Common myeloid progenitor, CD34-positive (primary cell): ENCODE measurements around the gene ITGB5. TPM values are rescaled to one million over a fixed set of nuclear protein-coding genes. Genes with fewer than 3 reads are reported as not detected.

Source experiments
- CTCF ChIA-PET: fragments of 350-600 bp; sonication (Branson Sonifier 250); formaldehyde crosslinking; loops from one replicate; lab custom pipeline; 2021; ENCODE audit warnings: antibody characterized with exemption; lab: Charles Lee
- POLR2A ChIA-PET: fragments of 350-600 bp; sonication (Branson Sonifier 250); formaldehyde crosslinking; loops from one replicate; lab custom pipeline; 2021; ENCODE audit warnings: antibody characterized with exemption; lab: Charles Lee
- DNase-seq, 3 donors: peaks; one replicate each; pipeline versions ENCODE4 v3.0.0 to v3.0.0-alpha.2; 2013
- H3K27ac ChIP-seq, 2 experiments: 1 replicate in 1 of 2; 2 replicates in 1 of 2; pipeline ENCODE4 v1.7.0; 2013; ENCODE audit warnings: inconsistent platforms in 2 of 2, low read length in 2 of 2, mild to moderate bottlenecking in 2 of 2, low read depth in 1 of 2, moderate library complexity in 1 of 2; ENCODE audit not compliant: severe bottlenecking in 2 of 2, insufficient read depth in 1 of 2, poor library complexity in 1 of 2
- H3K27me3 ChIP-seq, 5 experiments: replicated peaks in 2 of 5; 1 replicate in 3 of 5; 2 replicates in 2 of 5; pipeline versions ENCODE4 v1.6.1 to v1.7.0; 2013; ENCODE audit warnings: low read length in 4 of 5, mild to moderate bottlenecking in 2 of 5, moderate library complexity in 2 of 5, inconsistent platforms in 1 of 5; ENCODE audit not compliant: insufficient read depth in 5 of 5, control insufficient read depth in 4 of 5
- H3K36me3 ChIP-seq, 4 experiments: 1 replicate in 2 of 4; 2 replicates in 2 of 4; pipeline versions ENCODE4 v1.6.1 to v1.7.0; 2013; ENCODE audit warnings: low read length in 3 of 4, control low read depth in 1 of 4, mild to moderate bottlenecking in 1 of 4; ENCODE audit not compliant: control insufficient read depth in 4 of 4, insufficient read depth in 4 of 4
- H3K4me1 ChIP-seq, 4 experiments: 1 replicate in 3 of 4; 2 replicates in 1 of 4; pipeline versions ENCODE4 v1.6.1 to v1.7.1; 2013; ENCODE audit warnings: low read length in 3 of 4, mild to moderate bottlenecking in 3 of 4, control low read depth in 1 of 4, inconsistent platforms in 1 of 4, moderate library complexity in 1 of 4; ENCODE audit not compliant: control insufficient read depth in 4 of 4, insufficient read depth in 4 of 4; ENCODE audit errors: control extremely low read depth in 1 of 4
- H3K4me3 ChIP-seq, 7 experiments: 1 replicate in 4 of 7; 2 replicates in 3 of 7; pipeline versions ENCODE4 v1.5.1 to v1.7.0; 2013; ENCODE audit warnings: mild to moderate bottlenecking in 7 of 7, low read length in 6 of 7, moderate library complexity in 6 of 7, inconsistent platforms in 2 of 7, low read depth in 2 of 7, control low read depth in 1 of 7; ENCODE audit not compliant: insufficient read depth in 4 of 7, control insufficient read depth in 1 of 7; ENCODE audit errors: extremely low read depth in 1 of 7
- H3K9me3 ChIP-seq, 5 experiments: 1 replicate in 4 of 5; 2 replicates in 1 of 5; pipeline versions ENCODE4 v1.6.1 to v1.7.1; 2013; ENCODE audit warnings: low read length in 4 of 5, mild to moderate bottlenecking in 2 of 5, inconsistent platforms in 1 of 5, low read depth in 1 of 5, moderate library complexity in 1 of 5; ENCODE audit not compliant: control insufficient read depth in 4 of 5, insufficient read depth in 2 of 5; ENCODE audit errors: control extremely low read depth in 1 of 5
- WGBS: methylation state at CpG from one replicate; pipeline ENCODE4 v1.1.5; 2013; ENCODE audit not compliant: insufficient coverage; 5-methylcytosine and 5-hydroxymethylcytosine counted together
- polyA plus RNA-seq: library from polyadenylated mRNA; unstranded; fragments of 120-200 nt; gene quantifications from one replicate; pipeline ENCODE4 v1.2.1, GENCODE V29; 2013

ITGB5 gene
- 0.75 TPM for polyA plus RNA-seq

GRCh38 chr3:124887177-124887931, at the start of gene ITGB5:
Gene ITGB5 (minus strand): TSS chr3:124887365. CDS start chr3:124887000, 365 bp downstream.
- peak within 1 kb of the TSS; percentile 10 to 78 (median 70) for H3K4me3 ChIP-seq
- H3K36me3 ChIP-seq: no peaks in the 10 kb centered on the region
- peaks cover 12 to 55% (median 16%) of the 10 kb centered on the region in 5 experiments for H3K27me3 ChIP-seq
- H3K27ac ChIP-seq: no peak within 1 kb of the TSS
- H3K4me1 ChIP-seq: peaks cover 0 to 20% (median 18%) of the 10 kb centered on the region in 4 experiments
- POLR2A ChIA-PET: interaction anchor here (0.6 kb wide), 1 partner anchor 96 kb away, joined by 3 read pairs; no protein-coding TSS in a partner anchor
- WGBS: under 1% methylated on average over 56 of the region's 78 CpGs
- CTCF ChIA-PET: interaction anchor here (1.4 kb wide), 1 partner anchor 126 kb away, joined by 4 read pairs; no protein-coding TSS in a partner anchor
- H3K9me3 ChIP-seq: no peaks in the 10 kb centered on the region
- peak in 2 of 3 donors; percentile 45 to 59 for DNase-seq

- no peaks in the 10 kb centered on the region for H3K27me3 ChIP-seq
- H3K9me3 ChIP-seq: no peaks in the 10 kb centered on the region
- 100% methylated on average over 2 of the region's 5 CpGs for WGBS
- H3K36me3 ChIP-seq: no peaks in the 10 kb centered on the region
- ChIA-PET POLR2A (no interaction called here), CTCF (interaction anchor here (0.8 to 2.5 kb wide), 4 partner anchors 9 to 175 kb away, joined by 3 to 12 read pairs (median 4); no protein-coding TSS in a partner anchor)
- no peak for DNase-seq
- no peak overlapping the region for H3K4me3 ChIP-seq
- no peak overlapping the region for H3K27ac ChIP-seq
- H3K4me1 ChIP-seq: no peaks in the 10 kb centered on the region
These were observed 48.8 kb upstream of the ITGB5 start for GRCh38 chr3:124935794-124936542.

GRCh38 chr3:124935264-124935663, 48.1 kb upstream of the ITGB5 start:
- Histone ChIP-seq H3K4me1 (no peaks in the 10 kb centered on the region), H3K27ac (no peak overlapping the region), H3K36me3 (no peaks in the 10 kb centered on the region), H3K9me3 (no peaks in the 10 kb centered on the region), H3K4me3 (no peak overlapping the region), H3K27me3 (no peaks in the 10 kb centered on the region)
- POLR2A ChIA-PET: no interaction called here
- DNase-seq: no peak
- CTCF ChIA-PET: interaction anchor here (0.8 to 2.5 kb wide), 4 partner anchors 8 to 174 kb away, joined by 3 to 12 read pairs (median 4); no protein-coding TSS in a partner anchor

- CTCF ChIA-PET: interaction anchor here (0.9 to 2.5 kb wide), 3 partner anchors 8 to 175 kb away, joined by 3 to 12 read pairs (median 5); no protein-coding TSS in a partner anchor
- no peak within 1 kb of the TSS for H3K27ac ChIP-seq
- H3K9me3 ChIP-seq: no peaks in the 10 kb centered on the region
- H3K36me3 ChIP-seq: no peaks in the 10 kb centered on the region
- H3K4me1 ChIP-seq: no peaks in the 10 kb centered on the region
- DNase-seq: no peak
- POLR2A ChIA-PET: no interaction called here
- H3K4me3 ChIP-seq: no peak within 1 kb of the TSS
- 98% methylated on average over 5 of the region's 5 CpGs for WGBS
- H3K27me3 ChIP-seq: no peaks in the 10 kb centered on the region
These were observed 47.4 kb upstream of the ITGB5 start, which contains the start of gene MUC13 for GRCh38 chr3:124934577-124934976. Gene MUC13 (minus strand): TSS chr3:124934751. CDS start chr3:124934712, 39 bp downstream.

GRCh38 chr3:124928333-124929202, 41.4 kb upstream of the ITGB5 start:
- Histone ChIP-seq H3K27me3 (peaks cover 0 to 2% (median 0%) of the 10 kb centered on the region in 5 experiments), H3K4me3 (no peak overlapping the region), H3K36me3 (no peaks in the 10 kb centered on the region), H3K9me3 (no peaks in the 10 kb centered on the region), H3K4me1 (no peaks in the 10 kb centered on the region), H3K27ac (no peak overlapping the region)
- POLR2A ChIA-PET: interaction anchor here (0.7 kb wide), 1 partner anchor 57 kb away, joined by 4 read pairs; no protein-coding TSS in a partner anchor
- peak; percentile 53 to 81 (median 75) for DNase-seq
- CTCF ChIA-PET: interaction anchor here (0.7 to 2.6 kb wide), 9 partner anchors 11 to 658 kb away, joined by 3 to 11 read pairs (median 4); no protein-coding TSS in a partner anchor
- WGBS: 100% methylated on average over 1 of the region's 4 CpGs

GRCh38 chr3:124927574-124928045, 40.4 kb upstream of the ITGB5 start:
- Histone ChIP-seq H3K4me3 (no peak overlapping the region), H3K36me3 (no peaks in the 10 kb centered on the region), H3K9me3 (no peaks in the 10 kb centered on the region), H3K4me1 (no peaks in the 10 kb centered on the region), H3K27me3 (peaks cover 0 to 4% (median 0%) of the 10 kb centered on the region in 5 experiments), H3K27ac (no peak overlapping the region)
- POLR2A ChIA-PET: no interaction called here
- CTCF ChIA-PET: interaction anchor here (0.6 to 2.6 kb wide), 8 partner anchors 8 to 657 kb away, joined by 3 to 12 read pairs (median 4); no protein-coding TSS in a partner anchor
- no peak for DNase-seq
- WGBS: 100% methylated on average over 1 of the region's 2 CpGs
